CD4-positive, alpha-beta T cell treated with Interleukin-4 for 4 hours (primary cell): ENCODE data around the gene TECTB.
"Not testable (repeated sequence)": the region's sequence is repeated elsewhere in the genome, so short reads cannot be mapped to it uniquely, and the experiment has no call there.

ENCODE experiments used
- DNase-seq: peaks from one replicate; pipeline ENCODE4 v3.0.0-alpha.2; 2020

Gene TECTB

DNA sequence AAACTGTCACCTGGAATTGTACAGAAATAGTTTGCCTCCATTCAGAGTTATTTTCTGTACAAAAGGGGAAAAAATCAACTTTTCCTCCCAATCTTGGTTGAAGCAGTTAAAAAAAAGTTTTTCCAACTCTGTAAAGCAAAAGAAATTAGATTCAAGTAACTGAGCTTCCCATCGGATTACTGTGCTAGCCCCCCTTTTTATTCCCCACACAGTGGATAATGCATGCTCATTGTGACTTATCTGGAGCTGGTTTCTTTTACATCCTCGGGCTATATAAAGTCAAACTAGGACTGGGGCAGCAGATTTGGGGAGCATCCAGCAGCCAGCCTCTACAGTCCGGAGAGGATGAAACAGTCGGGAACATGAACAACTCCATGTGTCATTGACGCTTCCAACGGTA, at the start of gene TECTB:
Gene TECTB, plus strand, starts transcription at position 301 of the 400 bp plus-strand sequence. CDS start 335 bp downstream, outside the sequence.
- no peak for DNase-seq

DNA sequence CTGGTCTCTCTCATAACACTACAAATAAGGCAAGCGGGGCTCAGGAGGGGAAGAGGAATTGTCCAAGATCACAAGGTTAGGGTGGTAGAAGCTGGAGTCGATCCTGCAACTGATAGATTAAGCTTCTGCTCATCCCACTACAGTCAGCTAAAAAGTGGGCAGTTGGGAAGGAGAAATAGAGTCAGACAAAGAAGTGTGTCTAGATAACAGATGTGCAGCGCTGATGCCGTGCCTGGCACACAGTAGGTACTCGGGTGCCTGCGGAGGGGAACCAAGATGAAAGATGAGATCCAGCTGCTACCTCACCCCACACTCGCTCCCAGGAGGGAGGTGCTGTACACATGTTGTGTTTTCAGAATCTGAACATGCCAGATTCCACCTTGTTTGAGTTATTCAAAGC, 48.1 kb upstream of the TECTB start:
- no peak for DNase-seq

DNA sequence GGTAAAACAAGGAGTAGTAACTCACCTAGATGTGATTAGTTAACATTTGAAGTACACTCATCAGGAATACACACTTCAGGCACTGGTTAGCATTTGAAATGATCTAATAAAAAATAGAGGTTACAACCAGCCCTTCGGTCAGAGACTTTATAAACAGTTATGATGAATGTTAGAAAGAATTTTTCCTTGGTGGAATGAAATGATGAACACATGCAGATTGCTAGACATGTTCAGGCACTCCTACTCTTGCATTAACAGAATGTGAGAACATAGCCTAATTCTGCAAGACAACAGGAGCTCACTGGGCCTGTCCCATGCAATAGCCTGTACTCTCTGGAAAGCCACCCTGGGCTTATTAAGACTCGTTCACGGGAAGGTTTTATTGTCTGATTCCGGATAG, 47.3 kb upstream of the TECTB start:
- no peak for DNase-seq

DNA sequence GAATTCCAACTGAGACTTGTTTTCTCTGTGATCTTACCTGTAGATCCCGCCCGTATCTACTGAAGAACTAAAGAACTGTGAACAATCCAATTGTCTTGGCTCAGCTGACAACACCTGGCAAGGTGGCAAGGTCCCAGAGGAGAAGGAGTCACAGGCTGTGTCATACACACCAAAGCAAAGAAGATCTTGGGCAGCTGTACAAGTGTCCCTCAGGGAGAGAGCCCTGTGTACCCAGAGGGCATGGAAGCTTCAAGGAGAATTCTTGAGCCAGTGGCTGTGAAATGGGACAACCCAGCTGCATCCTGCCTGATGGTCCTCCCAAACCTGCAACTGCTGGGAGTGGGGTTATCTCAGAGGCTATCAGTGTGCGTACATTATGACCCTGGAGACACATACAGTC, 46.7 kb upstream of the TECTB start:
- DNase-seq = no peak

DNA sequence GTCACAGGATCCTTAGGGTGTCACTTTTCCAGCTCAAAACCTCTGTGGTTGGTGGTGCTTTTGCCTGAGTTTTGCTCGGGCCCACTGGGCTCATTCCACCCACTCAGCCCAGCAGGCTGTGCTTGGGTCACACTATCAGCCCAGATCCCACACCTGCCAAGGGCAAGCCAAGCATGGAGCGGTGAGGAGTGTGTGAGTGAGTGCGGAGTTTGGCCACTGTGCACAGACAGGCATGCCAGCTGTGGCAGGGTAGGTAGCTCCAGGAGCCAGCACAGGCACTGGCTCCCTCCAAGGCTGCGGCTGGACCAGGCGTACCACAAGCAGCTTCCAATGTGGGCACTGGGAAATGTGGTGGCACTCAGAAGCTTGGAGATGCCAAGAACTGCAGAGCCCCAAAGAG, 43.9 kb upstream of the TECTB start:
- DNase-seq = no peak

DNA sequence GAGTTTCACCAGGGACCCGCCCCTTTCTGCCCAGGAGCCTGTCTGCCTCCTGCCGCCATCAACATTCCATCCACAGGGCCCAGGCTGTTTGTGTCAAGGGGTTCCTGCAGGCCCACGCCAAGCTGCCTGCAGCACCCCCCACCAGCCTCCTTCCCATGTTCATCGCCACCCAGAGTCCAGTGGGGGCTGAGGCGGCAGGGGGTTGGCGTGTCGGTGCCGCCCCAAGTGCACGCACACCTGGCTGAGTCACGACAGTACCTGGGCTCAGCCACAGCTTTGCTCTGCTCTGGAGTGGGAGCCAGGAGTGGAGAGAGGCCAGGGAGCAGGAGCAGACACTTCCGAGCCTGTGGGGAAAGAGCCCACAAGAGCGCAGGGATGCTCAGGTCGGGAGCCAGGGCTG, 42.8 kb upstream of the TECTB start:
- no peak for DNase-seq

DNA sequence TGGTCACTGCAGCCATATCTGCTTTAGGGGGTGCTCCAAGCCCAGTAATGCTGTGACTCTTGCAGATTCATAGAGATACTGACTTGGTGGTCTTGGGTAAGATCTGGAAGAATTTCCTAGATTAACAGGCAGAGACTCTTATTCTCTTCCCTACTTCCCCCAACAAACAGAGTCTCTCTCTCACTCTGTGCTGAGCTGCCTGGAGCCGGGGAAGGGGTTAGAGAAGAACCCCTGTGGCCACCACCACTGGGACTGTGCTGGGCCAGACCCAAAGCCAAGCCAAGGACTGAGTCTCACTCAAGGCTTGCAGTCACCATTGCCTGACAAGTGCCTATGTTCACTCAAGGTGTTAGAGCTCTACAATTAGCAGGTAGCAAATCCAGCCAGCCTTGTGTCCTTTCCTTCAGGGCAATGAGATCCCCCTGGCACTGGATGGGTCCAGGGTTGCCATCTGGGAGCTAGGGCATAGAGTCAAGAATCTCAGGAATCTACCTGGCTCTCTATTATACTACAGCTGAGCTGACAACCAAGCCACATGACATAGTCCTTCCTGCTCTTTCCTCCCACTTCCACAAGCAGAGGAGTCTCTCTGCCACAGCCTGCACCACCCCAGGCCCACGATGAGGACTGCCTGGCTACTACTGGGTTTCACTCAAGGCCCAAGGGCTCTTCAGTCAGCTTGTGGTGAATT, 41.4 kb upstream of the TECTB start:
- DNase-seq = no peak

DNA sequence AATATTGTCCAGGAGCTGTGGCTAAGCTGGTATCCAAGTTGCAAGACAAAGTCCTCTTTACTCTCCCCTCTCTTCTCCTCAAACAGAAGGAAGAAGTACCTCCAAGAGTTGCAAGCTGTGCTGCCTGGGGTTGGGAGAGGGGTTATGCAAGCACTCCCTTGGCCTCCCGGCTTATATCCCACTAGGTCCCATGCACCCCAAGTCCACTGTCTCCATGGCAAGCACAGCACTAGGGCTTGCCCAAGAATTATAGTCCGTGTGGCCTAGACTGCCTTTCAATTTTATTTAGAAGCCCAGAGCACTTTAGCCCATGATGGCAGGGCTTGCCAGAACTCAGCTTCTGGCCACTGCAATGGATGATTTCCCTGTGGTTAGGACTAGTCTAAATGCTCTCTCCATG, 40.4 kb upstream of the TECTB start:
- no peak for DNase-seq

DNA sequence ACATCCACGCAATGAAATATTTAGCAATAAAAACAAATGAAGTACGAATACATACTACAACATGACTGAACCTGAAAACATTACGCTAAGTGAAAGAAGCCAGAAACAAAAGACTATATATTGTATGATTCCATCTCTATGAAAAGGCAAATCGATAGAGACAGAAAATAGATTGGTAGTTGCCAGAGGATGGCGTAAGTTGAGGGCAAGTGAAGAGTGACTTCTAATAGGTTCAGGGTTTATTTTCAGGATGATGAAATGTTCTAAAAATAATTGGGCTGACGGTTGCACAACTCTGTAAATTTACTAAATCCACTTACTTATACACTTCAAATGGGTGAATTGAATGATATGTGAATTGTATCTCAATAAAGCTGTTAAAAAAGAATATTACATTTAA, 39.5 kb upstream of the TECTB start:
- DNase-seq = no peak

DNA sequence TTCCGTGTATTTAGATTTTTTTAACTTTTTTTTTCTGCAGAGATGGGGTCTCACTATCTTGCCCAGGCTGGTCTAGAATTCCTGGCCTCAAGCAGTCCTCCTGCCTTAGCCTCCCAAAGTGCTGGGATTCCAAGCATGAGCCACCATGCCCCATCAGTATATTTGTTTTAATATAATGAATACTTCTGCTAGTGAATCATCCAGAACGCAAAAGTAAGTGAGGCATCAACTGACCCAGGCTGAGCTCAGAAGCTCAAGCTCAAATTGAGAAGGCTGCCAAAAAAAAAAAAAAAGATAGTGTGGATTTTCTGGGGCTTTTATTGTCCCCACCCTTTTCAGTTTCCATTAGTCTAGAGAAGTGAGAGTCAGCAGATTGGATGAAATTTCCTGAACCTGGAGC, 39.0 kb upstream of the TECTB start:
- no peak for DNase-seq

DNA sequence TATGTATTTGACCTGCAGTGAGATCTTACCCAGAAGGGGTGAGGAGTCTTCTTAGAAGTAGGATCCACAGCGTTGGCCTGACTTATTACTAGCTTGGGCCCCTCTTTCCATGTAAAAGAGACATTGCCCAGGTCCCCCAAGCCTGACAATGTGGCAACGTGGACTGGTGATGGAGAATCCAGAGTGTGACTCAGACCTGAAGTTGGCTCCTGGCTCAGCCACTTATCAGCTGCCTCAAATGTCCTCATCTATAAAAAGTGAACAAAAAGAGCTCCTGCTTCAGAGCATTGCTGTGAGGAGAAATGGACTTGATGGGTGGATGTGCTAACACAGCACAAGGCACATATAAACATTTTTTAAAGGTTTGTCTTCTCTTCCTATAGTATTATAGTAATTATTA, 35.4 kb upstream of the TECTB start:
- DNase-seq = no peak

DNA sequence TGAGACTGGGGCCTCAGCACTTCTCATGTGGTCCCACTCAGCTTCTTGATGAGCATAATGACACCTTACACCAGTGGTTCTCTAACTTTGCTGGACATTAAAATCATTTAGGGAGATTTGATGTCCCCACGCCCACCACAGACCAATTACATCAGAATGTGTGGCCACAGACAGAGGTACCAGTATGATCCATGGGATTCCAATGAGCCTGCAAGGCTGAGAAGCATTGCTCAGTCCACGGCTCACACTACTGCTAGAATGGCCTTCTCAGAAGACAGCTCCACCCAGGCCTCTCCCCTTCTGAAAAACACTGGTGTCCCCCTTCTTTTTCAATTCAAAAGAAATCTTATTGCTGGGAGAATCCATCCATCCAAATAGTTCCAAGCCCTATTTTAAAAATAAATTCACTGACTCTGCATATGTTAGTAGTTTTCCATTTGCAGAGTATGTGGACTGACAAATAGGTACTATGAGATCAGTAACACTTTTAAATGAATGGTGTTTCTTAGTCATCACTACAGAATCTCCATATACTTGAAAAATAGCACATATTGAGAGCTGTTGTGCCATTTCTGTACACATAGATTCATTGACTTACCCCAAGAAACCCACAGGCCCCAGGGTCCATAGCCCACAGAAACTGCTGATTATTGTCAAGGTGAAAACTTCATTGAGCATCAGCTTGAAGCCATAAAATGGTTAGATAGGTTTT, 34.5 kb upstream of the TECTB start:
- DNase-seq = no peak

DNA sequence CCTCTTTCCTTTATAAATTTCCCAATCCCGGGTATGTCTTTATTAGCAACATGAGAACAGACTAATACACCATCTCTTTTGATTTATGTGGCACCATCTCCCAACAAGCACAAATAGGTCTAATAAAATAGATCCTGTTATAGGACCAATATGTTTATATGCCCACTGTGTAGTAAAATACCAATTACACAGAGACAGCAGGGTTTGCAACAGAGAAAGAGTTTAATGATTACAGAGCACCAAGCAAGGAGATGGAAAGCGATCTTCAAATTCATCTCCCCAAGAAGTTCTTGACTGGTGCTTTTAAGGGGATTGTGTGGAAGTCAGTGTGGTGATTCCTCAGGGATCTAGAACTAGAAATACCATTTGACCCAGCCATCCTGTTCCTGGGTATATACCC, 33.5 kb upstream of the TECTB start:
- DNase-seq = no peak

DNA sequence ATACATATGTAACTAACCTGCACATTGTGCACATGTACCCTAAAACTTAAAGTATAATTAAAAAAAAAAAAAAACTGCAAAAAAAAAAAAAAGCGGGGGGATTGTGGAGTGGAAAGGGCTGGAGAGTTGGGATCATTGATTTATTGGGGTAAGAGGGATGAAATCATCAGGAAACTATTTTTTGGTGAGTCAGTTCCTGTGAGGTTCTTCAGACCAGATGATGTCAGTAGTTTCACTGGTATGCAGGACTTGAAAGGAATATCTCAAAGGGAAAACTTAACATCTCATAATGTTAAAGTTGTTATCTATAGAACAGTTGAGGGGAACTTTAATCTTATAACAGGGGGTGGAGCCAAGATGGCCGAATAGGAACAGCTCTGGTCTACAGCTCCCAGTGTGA, 32.6 kb upstream of the TECTB start:
- no peak for DNase-seq

DNA sequence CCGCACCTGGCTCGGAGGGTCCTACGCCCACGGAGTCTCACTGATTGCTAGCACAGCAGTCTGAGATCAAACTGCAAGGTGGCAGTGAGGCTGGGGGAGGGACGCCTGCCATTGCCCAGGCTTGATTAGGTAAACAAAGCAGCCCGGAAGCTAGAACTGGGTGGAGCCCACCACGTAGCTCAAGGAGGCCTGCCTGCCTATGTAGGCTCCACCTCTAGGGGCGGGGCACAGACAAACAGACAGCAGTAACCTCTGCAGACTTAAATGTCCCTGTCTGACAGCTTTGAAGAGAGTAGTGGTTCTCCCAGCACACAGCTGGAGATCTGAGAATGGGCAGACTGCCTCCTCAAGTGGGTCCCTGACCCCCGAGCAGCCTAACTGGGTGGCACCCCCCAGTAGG, 32.0 kb upstream of the TECTB start:
- not testable (repeated sequence) for DNase-seq

DNA sequence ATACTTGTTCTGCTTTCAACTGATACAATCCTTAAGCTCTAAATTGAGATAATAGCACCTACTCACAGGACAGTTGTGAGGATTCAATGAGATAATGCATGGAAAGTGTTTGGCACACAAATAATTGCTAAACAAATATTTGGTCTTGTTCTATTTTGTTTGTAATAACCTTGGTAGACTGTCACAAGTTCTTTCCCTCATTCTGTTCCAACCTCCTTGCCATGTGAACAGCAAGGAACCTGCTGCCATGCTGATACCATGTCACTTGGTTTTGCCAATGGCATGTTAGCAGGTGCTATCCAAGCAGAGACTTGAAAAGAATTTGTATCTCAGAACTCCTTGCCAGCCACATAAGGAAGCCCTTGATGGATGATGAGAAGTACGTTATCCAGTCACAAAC, 24.8 kb upstream of the TECTB start:
- no peak for DNase-seq

DNA sequence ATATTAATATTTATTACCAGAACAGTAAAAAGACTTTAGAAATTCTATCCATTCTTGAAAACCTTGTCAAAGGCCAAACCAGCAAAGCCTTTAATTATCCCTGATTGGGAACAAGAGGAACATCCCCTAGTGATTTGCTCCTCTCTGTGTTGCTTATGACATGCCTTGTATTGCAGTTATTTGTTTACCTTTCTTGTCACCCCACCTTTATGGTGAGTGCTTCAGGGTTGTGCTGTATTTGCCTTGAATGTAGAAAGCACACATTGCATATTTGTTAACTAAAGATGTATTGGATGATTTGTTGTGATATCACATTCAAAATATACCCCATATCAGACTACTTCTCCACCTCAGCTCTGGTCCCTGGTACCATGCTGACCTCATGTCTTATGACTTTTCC, 23.5 kb upstream of the TECTB start:
- DNase-seq = no peak

DNA sequence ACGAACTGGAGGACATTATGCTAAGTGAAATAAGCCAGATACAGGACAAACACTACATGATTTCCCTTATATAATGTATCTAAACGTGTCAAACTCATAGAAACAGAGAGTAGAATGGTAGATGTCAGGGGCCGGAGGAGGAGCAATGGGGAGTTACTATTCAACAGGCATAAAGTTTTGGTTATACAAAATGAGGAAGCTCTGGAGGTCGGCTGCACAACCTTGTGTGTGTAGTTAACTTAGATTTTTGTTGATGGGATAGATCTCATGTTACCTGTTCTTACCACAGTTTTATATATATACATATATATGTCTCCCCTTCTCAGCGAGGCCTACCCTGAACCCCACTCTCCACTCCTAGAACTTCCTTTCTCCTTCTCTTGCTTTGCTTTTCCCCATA, 22.4 kb upstream of the TECTB start:
- no peak for DNase-seq

DNA sequence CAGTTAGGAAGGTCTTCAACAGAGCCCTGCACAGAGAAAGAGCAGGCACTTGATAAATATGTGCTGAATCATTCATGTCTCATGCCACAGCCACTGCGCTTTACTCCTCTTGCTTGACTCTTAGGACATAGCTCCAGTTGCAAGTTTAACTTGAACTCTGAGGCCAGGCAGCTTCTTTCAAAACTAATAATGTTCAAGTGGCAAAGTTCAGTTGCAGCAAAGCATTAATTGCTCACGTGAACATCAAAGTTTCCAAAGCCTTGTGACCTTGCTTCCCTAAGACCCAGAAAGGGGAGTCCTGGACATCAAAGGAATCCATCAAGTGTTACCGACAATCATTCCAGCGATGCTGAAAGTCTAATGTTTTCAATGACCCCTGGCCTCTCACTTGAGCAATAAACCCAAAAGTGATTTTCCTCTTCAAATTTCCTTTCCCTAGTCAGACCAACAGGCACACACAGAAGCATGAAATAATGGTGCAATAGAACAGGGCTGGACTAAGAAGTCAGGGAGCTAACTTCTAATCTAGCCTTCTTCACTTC, 21.8 kb upstream of the TECTB start:
- DNase-seq = no peak

DNA sequence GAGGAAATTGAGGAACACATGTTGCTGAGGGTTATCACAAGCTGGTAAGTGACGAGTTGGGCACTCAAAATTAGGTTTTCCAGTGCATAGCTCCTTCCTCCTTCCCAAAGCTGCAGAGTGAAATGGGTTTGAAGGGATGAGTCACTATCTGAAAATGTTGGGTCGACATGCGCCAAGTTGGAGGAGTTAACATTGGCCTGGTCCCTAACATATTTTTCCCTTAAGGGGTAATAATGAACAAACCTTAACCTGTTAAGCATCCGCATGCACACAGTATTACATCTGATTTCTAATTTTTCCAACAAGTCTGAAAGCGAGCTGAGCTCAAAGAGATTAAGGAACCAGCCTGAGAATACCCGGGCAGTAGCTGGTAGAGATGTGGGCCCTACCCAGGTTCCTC, 20.7 kb upstream of the TECTB start:
- no peak for DNase-seq

DNA sequence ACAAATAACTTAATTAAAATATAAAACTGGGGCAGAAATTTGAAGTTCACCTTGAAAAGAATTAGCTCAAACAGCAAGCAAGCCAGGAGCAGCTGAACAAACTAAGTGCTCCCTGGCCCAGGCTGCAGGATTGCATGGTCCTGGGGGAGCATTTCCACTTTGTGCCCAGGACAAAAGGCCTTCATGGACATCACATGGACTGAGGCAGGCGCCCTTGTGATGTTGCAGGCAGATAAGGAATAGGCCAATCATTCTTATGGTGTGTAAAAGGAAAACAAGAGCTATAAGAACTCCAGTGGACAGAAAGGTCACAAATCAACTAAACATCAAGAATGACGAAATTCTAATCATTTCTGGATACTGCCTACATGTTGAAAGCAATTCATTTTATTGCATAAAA, 17.5 kb upstream of the TECTB start:
- no peak for DNase-seq

DNA sequence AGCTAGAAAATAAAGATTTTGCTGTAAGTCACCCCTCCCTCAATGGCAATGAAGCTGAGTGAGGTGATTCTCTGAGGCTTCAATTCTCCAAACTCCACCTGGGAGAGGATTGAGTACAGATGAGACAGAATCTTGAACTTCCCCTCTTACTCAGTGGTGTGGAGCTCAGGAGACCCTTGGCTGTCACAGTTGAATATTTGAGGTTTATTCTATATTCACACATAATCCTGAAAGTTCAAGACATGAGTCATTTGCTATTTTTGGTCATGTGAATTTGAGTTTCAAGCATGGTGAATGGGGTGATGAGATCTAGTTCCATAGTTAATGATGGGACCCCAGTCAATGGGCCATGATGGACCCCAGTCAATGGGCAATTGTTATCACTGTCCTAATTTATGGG, 13.9 kb upstream of the TECTB start:
- DNase-seq = no peak

DNA sequence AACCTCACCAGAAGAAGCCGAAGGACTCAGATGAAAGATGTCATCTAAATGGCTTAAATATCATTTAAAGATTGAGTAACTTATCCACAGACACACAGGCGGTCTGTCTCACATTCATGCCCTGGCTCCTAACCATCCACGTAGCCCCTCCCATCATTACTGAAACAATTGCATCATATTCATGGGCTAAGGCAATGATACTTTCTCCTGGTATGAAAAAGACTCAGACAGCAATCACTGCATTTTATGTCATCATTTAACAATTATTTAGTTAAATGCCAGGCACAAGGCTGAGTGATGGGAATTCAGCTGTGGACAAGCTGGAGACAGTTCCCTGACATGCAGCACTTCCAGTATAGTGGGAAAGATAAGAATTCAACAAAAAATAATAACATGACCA, 11.2 kb upstream of the TECTB start:
- no peak for DNase-seq

DNA sequence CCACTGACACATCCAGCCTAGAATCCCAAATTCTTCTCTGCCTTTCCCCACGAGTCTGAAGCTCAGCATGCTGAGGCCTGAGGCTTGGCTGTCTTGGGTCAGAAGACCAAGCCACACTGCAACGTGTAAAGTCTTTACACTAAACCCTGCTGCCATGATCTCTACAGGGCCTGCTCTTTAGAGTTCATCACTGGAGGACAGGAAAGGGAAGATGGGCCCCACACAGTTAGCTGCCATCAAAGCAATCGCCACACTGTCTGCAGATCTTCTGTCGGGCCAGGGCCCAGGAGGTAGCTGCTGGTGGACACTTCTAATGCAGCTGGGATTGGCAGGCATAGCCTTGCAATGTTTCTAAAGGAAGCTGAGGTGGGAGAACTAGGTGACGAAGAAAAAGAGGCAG, 8.4 kb upstream of the TECTB start:
- no peak for DNase-seq
